ENCODE results near the gene LIF. TPM values are rescaled to one million over a fixed set of nuclear protein-coding genes. Genes with fewer than 3 reads are reported as not detected.

LIF gene
- total and polyA plus RNA-seq, 2 experiments from 2014 or later = 1.4 to 1.9 TPM

- H3K27me3 ChIP-seq (replicated peaks; ENCODE audit: insufficient read depth) = no peaks in the 10 kb centered on the region
- no peaks in the 10 kb centered on the region for H3K79me2 ChIP-seq (ENCODE audit: insufficient read depth)
- H3F3A ChIP-seq (ENCODE audit: insufficient read depth) = no peaks in the 10 kb centered on the region
- no peaks in the 10 kb centered on the region for H4K20me1 ChIP-seq (ENCODE audit: insufficient read depth)
- TF ChIP-seq EZH2 (IDR thresholded peaks at IDR 0.05; ENCODE audit: insufficient read depth, poor library complexity, severe bottlenecking) (no peak), EZH2phosphoT487 (IDR thresholded peaks at IDR 0.05; ENCODE audit: insufficient read depth, low read depth) (no peak)
- no peaks in the 10 kb centered on the region for H3K9me3 ChIP-seq (ENCODE audit: low read depth)
- in situ Hi-C loops (cut with MboI) = no loop called here
- H2AFZ ChIP-seq = no peak overlapping the region
- no peak overlapping the region for H3K27ac ChIP-seq
- H3K4me2 ChIP-seq (ENCODE audit: unreplicated experiment) = no peak overlapping the region
- H3K36me3 ChIP-seq (ENCODE audit: low read depth) = no peaks in the 10 kb centered on the region
- WGBS, 2 experiments (ENCODE audit: low coverage in 1 of 2, low lambda C conversion rate in 2 of 2, missing lambda C conversion rate in 2 of 2) = 82 to 85% methylated on average over 8 of the region's 8 CpGs
- no peaks in the 10 kb centered on the region for H3K9me2 ChIP-seq (ENCODE audit: insufficient read depth)
- no peak overlapping the region for H3K4me3 ChIP-seq
- no peak for DNase-seq
- H3K9ac ChIP-seq = no peak overlapping the region
- peaks cover 4% of the 10 kb centered on the region; the same call in 1 of the 2 replicates for H3K4me1 ChIP-seq (ENCODE audit: insufficient read depth)
These were observed 14.6 kb upstream of the LIF start for GRCh38 chr22:30261134-30261533.

GRCh38 chr22:30260682-30261081 is 14.1 kb upstream of the LIF start:
- Histone ChIP-seq H3K27ac (no peak overlapping the region), H3F3A (ENCODE audit: insufficient read depth) (no peaks in the 10 kb centered on the region), H3K9me3 (ENCODE audit: low read depth) (no peaks in the 10 kb centered on the region), H3K4me1 (ENCODE audit: insufficient read depth) (peaks cover 4% of the 10 kb centered on the region; the same call in 1 of the 2 replicates), H3K9ac (no peak overlapping the region), H2AFZ (no peak overlapping the region), H3K9me2 (ENCODE audit: insufficient read depth) (no peaks in the 10 kb centered on the region), H3K27me3 (replicated peaks; ENCODE audit: insufficient read depth) (no peaks in the 10 kb centered on the region), H3K4me2 (ENCODE audit: unreplicated experiment) (no peak overlapping the region), H3K4me3 (no peak overlapping the region), H4K20me1 (ENCODE audit: insufficient read depth) (no peaks in the 10 kb centered on the region), H3K79me2 (ENCODE audit: insufficient read depth) (no peaks in the 10 kb centered on the region), H3K36me3 (ENCODE audit: low read depth) (no peaks in the 10 kb centered on the region)
- no peak for DNase-seq
- in situ Hi-C loops (cut with MboI) = no loop called here
- 75 to 83% methylated on average over 8 of the region's 8 CpGs for WGBS, 2 experiments (ENCODE audit: low coverage in 1 of 2, low lambda C conversion rate in 2 of 2, missing lambda C conversion rate in 2 of 2)
- TF ChIP-seq EZH2phosphoT487 (IDR thresholded peaks at IDR 0.05; ENCODE audit: insufficient read depth, low read depth) (no peak), EZH2 (IDR thresholded peaks at IDR 0.05; ENCODE audit: insufficient read depth, poor library complexity, severe bottlenecking) (no peak)

GRCh38 chr22:30260276-30260675 is 13.7 kb upstream of the LIF start:
- no peaks in the 10 kb centered on the region for H3K79me2 ChIP-seq (ENCODE audit: insufficient read depth)
- H3K9me3 ChIP-seq (ENCODE audit: low read depth) = no peaks in the 10 kb centered on the region
- H4K20me1 ChIP-seq (ENCODE audit: insufficient read depth) = no peaks in the 10 kb centered on the region
- no peaks in the 10 kb centered on the region for H3K27me3 ChIP-seq (replicated peaks; ENCODE audit: insufficient read depth)
- no peaks in the 10 kb centered on the region for H3K36me3 ChIP-seq (ENCODE audit: low read depth)
- H3K4me3 ChIP-seq = no peak overlapping the region
- peaks cover 4% of the 10 kb centered on the region; the same call in 1 of the 2 replicates for H3K4me1 ChIP-seq (ENCODE audit: insufficient read depth)
- no peak overlapping the region for H3K27ac ChIP-seq
- no peak for TF ChIP-seq EZH2phosphoT487 (IDR thresholded peaks at IDR 0.05; ENCODE audit: insufficient read depth, low read depth)
- no peak for TF ChIP-seq EZH2 (IDR thresholded peaks at IDR 0.05; ENCODE audit: insufficient read depth, poor library complexity, severe bottlenecking)
- H3K4me2 ChIP-seq (ENCODE audit: unreplicated experiment) = no peak overlapping the region
- no peak overlapping the region for H2AFZ ChIP-seq
- no peak overlapping the region for H3K9ac ChIP-seq
- H3F3A ChIP-seq (ENCODE audit: insufficient read depth) = no peaks in the 10 kb centered on the region
- DNase-seq = no peak
- 88 to 91% methylated on average over 11 of the region's 11 CpGs for WGBS, 2 experiments (ENCODE audit: low coverage in 1 of 2, low lambda C conversion rate in 2 of 2, missing lambda C conversion rate in 2 of 2)
- no peaks in the 10 kb centered on the region for H3K9me2 ChIP-seq (ENCODE audit: insufficient read depth)
- in situ Hi-C loops (cut with MboI) = no loop called here

- Histone ChIP-seq H3K9me3 (ENCODE audit: low read depth) (no peaks in the 10 kb centered on the region), H2AFZ (no peak overlapping the region), H3K4me2 (ENCODE audit: unreplicated experiment) (no peak overlapping the region), H3K9me2 (ENCODE audit: insufficient read depth) (no peaks in the 10 kb centered on the region), H3K36me3 (ENCODE audit: low read depth) (no peaks in the 10 kb centered on the region), H3K27me3 (replicated peaks; ENCODE audit: insufficient read depth) (no peaks in the 10 kb centered on the region), H3K9ac (no peak overlapping the region), H3K4me1 (ENCODE audit: insufficient read depth) (peaks cover 20% of the 10 kb centered on the region), H3K4me3 (no peak overlapping the region), H4K20me1 (ENCODE audit: insufficient read depth) (no peaks in the 10 kb centered on the region), H3K79me2 (ENCODE audit: insufficient read depth) (no peaks in the 10 kb centered on the region), H3F3A (ENCODE audit: insufficient read depth) (peaks cover 5% of the 10 kb centered on the region; the same call in 1 of the 2 replicates), H3K27ac (no peak overlapping the region)
- in situ Hi-C loops (cut with MboI) = no loop called here
- 51 to 61% methylated on average over 4 to 6 of the region's 6 CpGs for WGBS, 2 experiments (ENCODE audit: low coverage in 1 of 2, low lambda C conversion rate in 2 of 2, missing lambda C conversion rate in 2 of 2)
- TF ChIP-seq EZH2phosphoT487 (IDR thresholded peaks at IDR 0.05; ENCODE audit: insufficient read depth, low read depth) (no peak), EZH2 (IDR thresholded peaks at IDR 0.05; ENCODE audit: insufficient read depth, poor library complexity, severe bottlenecking) (no peak)
- no peak for DNase-seq
These were observed 7.8 kb upstream of the LIF start for GRCh38 chr22:30254314-30254713.

Measured in GM23248 (cell line).